Measurements from ENCODE around the gene BUD31.
"Not testable (repeated sequence)": the region's sequence is repeated elsewhere in the genome, so short reads cannot be mapped to it uniquely, and the experiment has no call there.

Gene BUD31

DNA sequence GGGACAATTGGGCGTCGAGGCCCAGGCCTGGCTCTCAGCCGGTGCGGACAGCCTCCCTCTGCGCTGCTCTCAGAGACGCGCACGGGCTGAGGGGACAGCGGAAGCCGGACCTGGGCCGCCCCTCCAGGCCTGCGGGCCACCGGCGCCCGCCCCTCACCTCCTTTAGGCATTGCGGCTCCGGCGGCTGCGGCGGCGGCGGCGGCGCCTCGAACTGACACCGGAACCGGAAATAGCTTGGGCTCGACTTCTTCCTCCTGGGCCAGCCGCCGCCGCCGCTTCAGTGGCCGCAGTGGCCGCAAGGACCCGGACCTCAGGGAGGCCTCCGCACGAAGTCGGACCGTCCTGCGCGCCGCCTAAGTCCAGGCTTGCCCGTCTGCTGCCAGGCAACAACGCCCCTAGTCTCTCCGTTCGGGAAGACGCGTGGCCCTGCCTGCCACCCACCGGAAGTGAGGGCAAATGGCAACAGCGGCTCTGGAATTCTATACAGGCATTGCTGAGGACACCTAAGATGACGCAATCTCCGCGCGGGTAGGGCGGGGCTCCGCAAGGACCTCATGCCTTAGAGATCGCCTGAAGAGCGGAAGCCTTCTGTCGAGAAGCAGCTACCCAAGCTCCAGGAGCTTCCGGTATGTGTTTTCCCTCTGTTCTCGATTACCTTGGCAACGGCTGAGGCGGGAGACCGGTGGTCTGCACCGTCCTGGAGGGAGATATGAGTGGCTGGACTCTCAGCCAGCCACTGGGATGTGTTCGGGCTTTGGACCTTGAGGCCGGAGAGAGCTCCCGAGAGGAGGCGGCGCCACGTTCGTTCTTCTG lies at the start of gene BUD31, which contains the start of gene PDAP1:
Gene BUD31, plus strand, starts transcription at position 591 of the 813 bp plus-strand sequence. CDS start 2,124 bp downstream, outside the sequence.
Gene PDAP1, minus strand, starts transcription at position 219 of the 813 bp plus-strand sequence. Its CDS starts 49 bp downstream, at position 170.
- DNase-seq (ENCODE audit: low spot score): peak; percentile 95

DNA sequence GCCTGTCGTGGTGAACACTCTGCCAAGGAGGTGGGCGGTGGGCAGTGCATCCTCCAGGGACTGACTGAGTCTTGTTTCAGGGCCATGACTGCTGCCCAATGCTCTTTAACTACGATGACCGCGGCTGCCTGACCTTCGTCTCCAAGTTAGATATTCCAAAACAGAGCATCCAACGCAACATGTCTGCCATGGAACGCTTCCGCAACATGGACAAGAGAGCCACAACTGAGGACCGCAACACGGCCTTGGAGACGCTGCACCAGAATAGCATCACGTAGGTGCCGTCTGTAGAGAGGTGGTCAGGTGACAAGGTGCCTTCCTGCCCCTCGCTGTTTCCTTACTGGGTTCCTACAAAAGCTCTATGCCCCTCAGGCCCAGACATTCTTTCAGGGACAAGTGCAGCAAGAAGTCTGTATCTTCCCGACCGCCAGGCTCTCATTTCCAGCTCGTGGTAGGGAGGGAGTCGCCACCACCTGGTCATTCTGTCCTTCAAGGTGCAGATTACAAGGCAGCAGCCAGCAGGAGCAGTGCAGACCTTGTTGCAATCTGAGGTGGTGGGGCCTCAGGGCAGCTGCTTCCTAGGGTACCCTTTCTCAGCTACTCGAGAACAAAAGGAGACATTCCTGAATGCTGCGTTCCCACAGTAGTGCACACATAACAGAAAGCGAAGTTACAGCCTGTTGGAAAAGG lies 49.2 kb upstream of the BUD31 start:
- no peak for DNase-seq (ENCODE audit: low spot score)

DNA sequence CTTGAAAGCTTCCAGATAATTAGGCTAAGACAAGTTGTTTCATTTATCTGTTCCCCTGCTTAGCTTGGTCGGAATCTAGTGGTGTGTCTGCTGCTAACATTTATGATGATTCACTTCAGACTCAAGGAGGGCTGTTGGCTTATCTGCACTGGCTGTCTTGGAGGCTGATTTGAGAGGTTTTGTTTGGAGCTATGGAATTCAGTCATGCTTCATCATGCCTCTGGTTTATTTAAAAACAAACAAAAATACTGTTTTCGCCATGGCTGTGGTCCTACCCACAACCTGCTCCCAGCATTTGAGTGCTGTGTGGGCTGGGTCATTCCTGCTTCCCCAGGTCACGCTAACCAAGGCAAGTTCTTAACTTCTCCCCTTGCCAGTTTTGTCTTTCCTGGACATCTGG lies 46.0 kb upstream of the BUD31 start:
- no peak for DNase-seq (ENCODE audit: low spot score)

DNA sequence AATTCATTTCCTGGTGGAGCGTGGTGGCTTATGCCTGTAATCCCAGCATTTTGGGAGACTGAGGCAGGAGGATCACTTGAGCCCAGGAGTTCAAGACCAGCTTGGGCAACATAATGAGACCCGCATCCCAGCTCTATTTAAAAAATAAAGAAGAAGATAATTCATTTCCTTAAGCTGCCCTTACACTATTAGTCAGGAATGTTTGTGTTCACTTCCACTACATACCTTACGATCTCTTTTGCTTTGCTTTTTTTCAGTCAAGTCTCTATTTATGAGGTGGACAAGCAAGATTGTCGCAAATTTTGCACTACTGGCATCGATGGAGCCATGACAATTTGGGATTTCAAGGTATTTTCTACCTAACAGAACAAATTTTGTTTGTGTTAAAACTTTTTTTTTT lies 45.5 kb upstream of the BUD31 start:
- DNase-seq (ENCODE audit: low spot score): no peak

DNA sequence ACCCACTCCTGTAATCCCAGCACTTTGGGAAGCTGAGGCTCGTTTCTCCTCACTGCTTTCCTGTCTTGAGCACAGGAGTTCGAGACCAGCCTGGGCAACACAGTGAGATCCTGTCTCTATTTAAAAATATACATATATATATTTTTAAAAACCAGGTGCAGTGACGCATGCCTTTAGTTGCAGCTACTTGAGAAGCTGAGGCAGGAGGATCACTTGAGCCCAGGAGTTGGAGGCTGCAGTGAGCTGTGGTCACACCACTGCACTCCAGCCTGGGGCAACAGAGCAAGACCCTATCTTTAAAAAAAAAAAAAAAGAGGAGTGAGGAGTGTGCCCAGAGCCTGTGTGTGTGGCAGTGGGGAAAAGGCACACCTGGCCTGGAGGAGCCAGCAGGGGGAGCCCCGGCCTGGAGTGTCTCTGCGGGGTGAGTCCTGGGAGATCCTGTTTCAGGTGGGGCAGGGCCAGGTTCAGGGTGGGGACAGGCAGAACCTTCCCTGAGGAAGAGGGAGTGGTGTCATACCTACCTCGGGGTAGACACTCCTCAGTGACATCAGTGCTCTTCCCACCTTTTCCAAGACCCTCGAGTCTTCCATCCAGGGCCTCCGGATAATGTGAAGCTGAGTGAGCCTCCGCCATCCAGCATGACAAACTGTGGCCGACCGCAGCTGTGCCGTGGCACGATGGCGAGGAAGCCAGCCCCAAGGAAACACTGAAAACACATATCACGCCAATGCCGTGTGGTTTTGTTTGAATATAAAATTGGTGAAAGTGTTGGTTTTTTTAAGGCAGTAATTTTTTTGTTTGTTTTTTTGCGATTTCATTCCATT lies 43.2 kb upstream of the BUD31 start:
- DNase-seq (ENCODE audit: low spot score): peak; percentile 55

DNA sequence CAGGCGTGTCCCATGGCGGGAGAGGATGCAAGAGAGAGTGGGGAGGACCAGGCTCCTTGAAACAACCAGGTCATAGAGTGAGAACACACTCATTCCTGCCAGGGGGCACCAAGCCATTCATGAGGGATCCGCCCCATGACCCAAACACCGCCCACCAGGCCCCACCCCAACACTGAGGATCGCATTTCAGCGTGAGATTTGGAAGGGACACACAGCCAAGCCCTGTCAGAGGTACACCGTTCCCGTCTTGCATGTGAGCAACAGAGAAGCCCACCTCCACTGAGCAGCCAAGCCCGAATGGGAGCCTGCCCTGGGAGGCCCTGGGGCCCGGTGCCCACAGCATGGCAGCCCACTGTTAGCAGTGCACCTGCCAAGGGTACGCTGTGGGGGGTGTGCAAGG lies 42.1 kb upstream of the BUD31 start:
- no peak for DNase-seq (ENCODE audit: low spot score)

DNA sequence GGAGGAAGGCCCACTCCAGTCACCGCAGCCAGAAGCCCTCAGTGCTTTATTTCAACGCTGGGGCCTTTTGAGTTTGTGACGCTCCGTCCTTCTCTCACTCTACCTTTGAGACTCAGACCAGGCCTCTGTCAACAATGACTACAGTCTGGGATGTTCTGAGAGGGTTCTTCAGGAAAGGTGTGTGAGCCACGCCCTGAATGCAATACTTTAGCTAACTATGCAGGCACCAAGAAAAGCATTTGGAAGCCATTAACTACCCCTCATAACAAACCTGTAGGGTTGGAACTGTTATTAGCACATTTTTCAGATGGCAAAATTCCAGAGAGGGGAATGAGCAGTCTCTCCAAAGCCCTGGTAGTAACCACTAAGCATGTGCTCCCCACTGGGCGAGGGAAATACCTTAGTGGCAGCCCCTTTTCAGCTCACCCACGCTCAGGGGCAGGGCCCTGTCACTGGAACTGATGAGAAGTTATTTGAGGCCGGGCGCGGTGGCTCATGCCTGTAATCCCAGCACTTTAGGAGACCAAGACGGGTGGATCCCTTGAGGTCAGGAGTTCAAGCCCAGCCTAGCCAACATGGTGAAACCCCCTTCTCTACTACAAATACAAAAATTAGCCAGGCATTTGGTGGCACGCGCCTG lies 39.9 kb upstream of the BUD31 start:
- no peak for DNase-seq (ENCODE audit: low spot score)

DNA sequence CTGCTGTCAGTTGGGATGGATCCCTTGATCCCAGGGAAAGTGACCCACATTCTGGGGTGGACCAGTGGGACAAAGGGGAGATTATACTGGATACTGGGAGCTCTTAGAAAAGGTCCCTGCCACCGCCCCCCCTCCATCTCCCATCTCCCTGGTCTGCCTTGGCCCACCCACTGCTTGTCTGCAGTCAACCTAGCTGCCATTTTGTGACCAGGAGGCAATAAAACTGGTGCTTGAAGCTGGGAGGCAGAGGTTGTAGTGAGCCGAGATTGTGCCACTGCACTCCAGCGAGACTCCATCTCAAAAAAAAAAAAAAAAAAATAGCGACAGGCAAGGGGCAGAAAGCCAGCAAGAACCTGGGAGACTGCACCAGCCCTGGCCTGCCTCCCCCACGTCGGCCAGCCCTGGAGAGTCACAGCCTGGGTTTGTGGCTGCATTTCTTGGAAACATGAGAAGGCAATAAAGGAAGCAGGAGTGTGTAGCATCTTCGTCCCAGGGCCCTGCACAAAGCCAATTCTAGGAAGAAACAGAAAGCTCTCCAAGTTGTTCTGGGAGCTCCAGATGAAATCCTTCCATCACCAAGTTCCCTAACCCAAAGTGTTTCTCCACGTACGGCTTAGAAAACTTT lies 38.9 kb upstream of the BUD31 start:
- no peak for DNase-seq (ENCODE audit: low spot score)

DNA sequence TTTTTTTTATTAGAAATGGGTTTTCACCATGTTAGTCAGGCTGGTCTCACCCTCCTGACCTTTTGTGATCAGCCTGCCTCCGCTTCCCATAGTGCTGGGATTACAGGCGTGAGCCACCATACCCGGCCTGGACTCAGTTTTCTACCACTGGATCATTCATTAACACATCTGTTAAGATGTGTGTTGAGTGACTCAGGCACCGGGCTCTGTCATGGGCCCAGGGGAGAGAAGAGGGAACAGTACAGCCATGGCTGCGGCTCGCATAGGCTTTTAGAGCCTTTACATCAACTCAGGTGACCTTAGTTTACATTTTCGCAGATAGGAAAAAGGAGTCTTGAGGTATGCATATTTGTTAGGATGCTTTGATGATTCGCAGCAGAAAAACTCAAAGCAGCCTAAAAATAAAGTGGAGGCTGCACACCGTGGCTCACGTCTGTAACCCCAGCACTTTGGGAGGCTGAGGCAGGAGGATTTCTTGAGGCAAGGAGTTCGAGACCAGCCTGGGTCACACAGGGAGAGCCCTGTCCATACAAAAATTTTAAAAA lies 37.3 kb upstream of the BUD31 start:
- peak; percentile 74 for DNase-seq (ENCODE audit: low spot score)

DNA sequence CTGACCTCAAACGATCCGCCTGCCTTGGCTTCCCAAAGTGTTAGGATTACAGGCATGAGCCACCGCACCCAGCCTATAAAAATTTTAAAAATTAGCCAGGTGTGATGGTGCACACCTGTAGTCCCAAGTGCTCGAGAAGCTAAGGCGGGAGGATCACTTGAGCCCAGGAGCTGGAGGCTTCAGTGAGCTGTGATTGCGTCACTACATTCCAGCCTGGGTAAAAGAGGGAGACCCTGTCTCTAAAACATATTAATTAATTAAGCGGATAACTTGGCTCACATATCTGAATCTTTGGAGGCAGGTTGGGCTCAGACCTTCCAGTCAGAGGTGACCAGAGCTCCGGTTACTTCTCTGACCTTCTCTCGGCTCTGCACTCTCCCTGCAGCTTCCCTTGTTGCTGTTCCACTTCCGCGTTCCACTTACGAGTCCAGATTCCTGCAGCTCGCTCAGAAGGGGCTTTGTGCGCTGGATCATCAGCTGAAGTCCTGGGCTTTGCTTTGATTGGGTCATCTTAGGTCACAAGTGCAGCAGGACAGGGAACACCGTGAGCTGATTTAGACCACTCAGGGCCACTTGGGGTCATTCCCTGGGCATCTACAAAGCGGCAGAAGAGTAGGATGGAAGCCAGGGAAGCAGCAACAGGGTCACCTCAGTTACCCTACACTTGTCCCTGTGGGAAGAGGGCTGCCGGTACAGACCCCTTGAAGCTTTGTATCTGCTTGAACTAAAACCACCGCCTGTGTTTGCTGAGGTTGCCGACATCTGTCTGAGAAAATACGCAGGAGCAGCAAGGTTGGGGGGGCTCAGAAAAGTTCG lies 36.3 kb upstream of the BUD31 start:
- peak; percentile 96 for DNase-seq (ENCODE audit: low spot score)

DNA sequence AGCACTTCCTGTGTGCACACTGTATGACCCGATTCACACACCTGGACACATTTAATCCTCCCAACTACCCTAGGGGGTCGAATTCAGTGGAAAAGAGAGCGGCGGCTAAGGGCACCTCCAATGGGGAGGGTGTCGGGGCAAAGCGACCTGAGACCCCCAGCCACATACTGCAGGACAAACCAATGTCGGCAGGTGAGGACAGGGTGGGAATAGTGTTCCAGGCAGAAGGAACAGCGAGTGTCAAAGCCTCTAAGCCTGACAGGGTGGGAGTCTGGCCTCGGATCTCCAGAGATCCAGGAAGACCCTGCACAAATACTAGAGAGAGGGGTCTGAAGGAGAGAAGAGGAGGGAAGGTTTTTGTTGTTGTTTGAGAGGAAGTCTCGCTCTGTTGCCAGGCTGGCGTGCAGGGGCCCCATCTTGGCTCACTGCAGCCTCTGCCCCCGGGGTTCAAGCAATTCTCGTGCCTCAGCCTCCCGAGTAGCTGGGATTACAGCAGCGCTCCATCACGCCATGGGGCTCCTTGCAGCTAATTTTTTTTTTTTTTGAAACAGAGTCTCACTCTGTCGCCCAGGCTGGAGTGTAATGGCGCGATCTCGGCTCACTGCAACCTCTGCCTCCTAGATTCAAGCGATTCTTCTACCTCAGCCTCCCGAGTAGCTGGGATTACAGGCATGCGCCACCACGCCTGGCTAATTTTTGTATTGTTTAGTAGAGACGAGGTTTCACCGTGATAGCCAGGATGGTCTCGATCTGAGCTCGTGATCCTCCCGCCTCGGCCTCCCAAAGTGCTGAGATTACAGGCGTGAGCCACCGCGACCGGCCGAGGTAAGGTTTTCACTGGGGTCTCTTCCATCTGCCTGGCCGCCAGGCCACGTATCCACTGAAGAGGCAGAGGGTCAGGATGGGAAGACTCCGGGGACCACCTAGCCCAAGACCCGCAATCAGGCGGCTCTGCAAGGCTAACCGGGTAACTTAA lies 35.4 kb upstream of the BUD31 start:
- DNase-seq (ENCODE audit: low spot score): no peak

DNA sequence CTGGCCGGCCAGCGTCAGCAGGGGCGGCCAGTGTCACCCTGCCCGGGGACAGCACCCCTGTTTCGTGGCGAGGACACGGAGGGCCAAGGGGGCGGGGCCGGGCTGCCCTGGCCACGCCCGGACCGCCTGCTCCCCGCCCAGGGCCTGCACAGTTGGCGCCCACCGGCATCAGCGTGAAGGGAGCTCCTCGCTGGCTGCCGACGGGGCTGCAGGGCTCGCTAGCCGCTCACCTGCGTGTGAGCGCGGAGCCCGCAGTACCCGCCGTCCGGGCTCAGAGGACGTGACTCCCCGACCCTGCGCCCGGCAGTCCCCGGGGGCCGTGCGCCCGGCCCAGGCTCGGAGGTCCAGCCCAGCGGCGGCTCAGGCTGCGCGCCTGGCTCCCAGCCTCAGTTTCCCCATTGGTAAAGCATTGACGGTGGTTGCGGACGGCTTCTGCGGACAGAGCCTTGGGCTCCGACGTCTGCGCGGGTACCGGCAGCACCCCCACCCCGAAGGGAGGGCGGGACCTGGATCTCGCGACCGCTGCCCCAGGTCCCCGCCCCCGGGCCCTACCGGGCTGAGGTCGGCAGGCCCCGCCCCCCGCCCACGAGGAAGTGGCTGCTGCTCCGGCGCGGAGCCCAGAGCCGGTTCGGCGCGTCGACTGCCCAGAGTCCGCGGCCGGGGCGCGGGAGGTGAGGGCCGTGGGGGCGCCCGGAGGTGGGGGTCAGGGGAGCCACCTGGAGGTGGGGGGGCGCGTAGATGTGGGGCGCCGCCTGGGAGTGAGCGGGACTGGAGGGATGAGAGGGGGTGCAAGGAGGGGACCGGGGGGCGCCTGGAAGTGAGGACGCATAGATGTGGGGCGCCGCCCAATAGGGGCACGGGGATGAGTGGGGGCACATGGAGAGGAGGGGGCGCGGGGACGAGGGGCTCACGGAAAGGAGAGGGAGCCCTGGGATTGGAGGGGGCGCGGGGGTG lies 34.4 kb upstream of the BUD31 start, which contains the start of gene ARPC1B:
Gene ARPC1B, plus strand, starts transcription at position 620 of the 954 bp plus-strand sequence. CDS start 10,985 bp downstream, outside the sequence.
- DNase-seq (ENCODE audit: low spot score): peak; percentile 84

DNA sequence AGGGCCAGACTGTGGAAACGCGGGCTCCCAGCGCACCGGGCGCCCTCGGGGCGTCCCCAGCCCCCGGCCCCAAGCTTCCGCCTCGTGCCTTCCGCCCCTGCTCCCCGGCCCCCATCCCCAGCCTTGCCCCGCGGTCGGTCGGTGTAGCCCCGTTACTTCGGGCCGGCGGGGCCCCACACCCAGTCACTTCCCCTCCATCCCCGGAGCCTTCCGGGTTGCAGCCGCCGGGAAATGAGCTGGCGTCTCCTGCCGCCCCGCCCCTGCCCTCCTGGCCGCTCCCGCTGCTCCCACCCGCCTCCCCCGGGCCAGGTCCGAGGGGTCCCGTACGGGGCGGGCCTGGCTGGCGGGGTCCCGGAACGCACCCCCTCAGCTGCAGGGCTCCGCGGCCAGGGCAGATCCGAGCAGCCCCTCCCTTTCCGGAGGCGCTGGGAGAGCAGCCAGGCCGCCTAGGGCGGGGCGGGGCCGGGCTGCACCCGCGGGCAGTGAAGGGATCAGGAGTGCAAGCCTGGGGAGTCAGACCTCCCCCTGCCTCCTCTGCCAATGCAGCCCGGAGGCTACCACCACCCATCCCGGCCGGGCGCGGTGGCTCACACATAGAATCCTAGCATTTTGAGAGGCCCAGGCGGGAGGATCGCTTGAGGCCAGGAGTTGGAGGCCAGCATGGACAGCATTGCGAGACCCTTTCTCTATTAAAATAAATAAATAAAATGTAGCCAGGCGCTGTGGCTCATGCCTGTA lies 33.5 kb upstream of the BUD31 start:
- DNase-seq (ENCODE audit: low spot score): peak; percentile 85

DNA sequence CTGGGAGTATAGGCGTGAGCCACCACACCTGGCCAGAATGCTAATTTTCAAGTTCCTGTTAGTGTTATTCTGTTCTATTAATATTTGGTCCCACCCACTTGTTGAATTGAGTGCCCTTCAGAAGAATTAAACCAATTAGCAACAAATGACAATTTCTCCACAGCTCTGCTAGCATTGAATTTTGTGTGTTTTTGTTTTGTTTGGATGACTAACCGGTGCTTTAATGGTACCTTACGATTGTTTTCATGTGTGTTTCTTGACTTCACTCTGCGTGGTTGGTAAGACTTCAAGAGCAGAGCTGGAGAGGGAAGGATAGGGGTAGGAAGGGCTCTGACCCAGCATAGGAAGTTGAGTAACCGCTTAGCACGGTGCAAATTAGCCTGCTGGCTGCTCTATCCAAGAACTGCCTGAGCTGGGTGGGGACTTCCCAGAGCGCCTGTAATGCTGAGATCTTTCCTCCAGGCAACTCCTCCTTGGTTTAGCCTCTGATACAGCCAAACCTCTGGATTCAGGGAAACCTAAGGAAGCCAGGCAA lies 29.7 kb upstream of the BUD31 start:
- DNase-seq (ENCODE audit: low spot score): peak; percentile 82

DNA sequence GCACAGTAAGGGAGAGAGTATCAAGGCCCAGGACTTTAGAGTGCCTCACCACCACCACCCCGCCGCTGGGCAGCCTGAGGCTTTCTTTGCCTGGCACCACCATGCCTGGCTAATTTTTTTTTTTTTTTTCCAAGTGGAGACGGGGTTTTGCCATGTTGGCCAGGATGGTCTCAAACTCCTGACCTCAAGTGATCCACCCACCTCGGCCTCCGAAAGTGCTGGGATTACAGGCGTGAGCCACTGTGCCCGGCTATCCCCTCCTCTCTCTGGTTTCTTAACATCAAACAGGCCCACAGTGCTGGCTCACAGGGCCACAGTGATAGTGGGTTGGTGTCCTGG lies 29.1 kb upstream of the BUD31 start:
- not testable (repeated sequence) for DNase-seq (ENCODE audit: low spot score)

DNA sequence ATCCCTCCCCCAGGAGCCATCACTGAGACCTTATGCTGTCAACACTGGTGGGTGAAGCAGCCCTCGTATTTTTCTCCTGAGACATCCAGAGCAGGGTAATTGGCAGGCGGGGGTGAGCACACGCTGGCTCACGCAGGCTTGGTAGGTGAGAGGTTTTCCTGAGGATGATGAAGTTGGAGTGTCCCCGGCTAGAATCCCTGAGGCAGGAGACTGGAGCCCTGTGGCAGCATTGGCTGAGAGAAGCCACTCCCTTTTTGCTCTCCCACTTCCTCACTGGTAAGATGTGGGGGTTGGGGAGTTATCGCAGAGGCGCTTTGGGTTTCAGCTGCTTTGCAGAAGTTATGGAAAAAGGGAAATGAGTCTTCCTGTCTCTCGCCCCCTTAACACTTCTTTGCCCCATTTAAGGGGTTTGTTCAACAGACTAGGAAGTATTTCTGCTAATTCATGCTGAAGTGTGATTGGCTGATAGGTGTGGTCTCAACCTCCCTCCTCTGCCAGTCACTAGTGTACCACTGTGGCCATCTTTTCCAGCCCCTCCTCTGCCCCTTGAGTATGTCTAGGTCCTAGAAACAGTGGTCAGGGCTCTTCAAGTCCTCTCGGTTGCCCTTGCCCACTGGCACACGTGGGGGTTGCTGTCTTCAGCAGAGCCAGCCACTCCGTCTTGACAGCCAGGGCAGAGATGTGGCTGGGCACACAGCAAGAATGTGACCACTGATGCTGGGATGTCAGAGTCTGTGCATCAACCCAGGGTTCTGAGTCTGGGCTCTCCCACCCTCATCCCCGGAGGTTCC lies 28.5 kb upstream of the BUD31 start:
- DNase-seq (ENCODE audit: low spot score): no peak

Data from kidney tubule cell (primary cell).